Neural cell (in vitro differentiated cells): Measurements from ENCODE around the gene DNMT3B. TPM values are rescaled to one million over a fixed set of nuclear protein-coding genes. Genes with fewer than 3 reads are reported as not detected.

Experiments used
- H2AFZ ChIP-seq: fragments of 200-600, 300-800 bp; sonication (generic), shearing (Covaris generic); 2 replicates; pipeline ENCODE4 v1.6.0; 2014; ENCODE audit warnings: low read depth, mild to moderate bottlenecking, antibody characterized with exemption, low read length, moderate library complexity
- H3F3A ChIP-seq: fragments of 200-600 bp; shearing (Covaris generic); 2 replicates; pipeline ENCODE4 v1.6.1; 2016; ENCODE audit warnings: mild to moderate bottlenecking, moderate library complexity, mixed read lengths, antibody characterized with exemption, low read length; ENCODE audit not compliant: insufficient read depth, poor library complexity, severe bottlenecking
- H3K27ac ChIP-seq: fragments of 200-600, 300-800 bp; sonication (generic), shearing (Covaris generic); 2 replicates; pipeline ENCODE4 v1.5.1; 2014; ENCODE audit warnings: mild to moderate bottlenecking, low read length, moderate library complexity
- H3K27me3 ChIP-seq: fragments of 300-800, 200-600 bp; sonication (generic), shearing (Covaris generic); 2 replicates; pipeline ENCODE4 v1.6.0; 2014; ENCODE audit warnings: mild to moderate bottlenecking, low read depth, low read length, moderate library complexity; ENCODE audit not compliant: insufficient read depth
- H3K36me3 ChIP-seq: fragments of 300-800, 200-600 bp; sonication (generic), shearing (Covaris generic); 2 replicates; pipeline ENCODE4 v1.5.1; 2014; ENCODE audit warnings: mild to moderate bottlenecking, antibody characterized with exemption, low read length, moderate library complexity; ENCODE audit not compliant: insufficient read depth
- H3K4me2 ChIP-seq: fragments of 300-800, 200-600 bp; sonication (generic), shearing (Covaris generic); 2 replicates; pipeline ENCODE4 v1.6.0; 2014; ENCODE audit warnings: mild to moderate bottlenecking, low read length
- H3K4me3 ChIP-seq: fragments of 300-800, 200-600 bp; sonication (generic), shearing (Covaris generic); 2 replicates; pipeline ENCODE4 v1.5.1; 2014; ENCODE audit warnings: mild to moderate bottlenecking, low read length, moderate library complexity
- H3K79me2 ChIP-seq: fragments of 200-600 bp; shearing (Covaris generic); replicated peaks from 2 replicates; pipeline ENCODE4 v1.6.0; 2014; ENCODE audit warnings: mild to moderate bottlenecking, low read length, moderate library complexity; ENCODE audit not compliant: insufficient read depth
- H3K9ac ChIP-seq: fragments of 300-800, 200-600 bp; sonication (generic), shearing (Covaris generic); 2 replicates; pipeline ENCODE4 v1.6.1; 2016; ENCODE audit warnings: mild to moderate bottlenecking, low read length, mixed read lengths
- H3K9me2 ChIP-seq: fragments of 200-600 bp; shearing (Covaris generic); 2 replicates; pipeline ENCODE4 v1.6.1; 2016; ENCODE audit warnings: mild to moderate bottlenecking, low read length, mixed read lengths; ENCODE audit not compliant: insufficient read depth
- H3K9me3 ChIP-seq: fragments of 200-600, 300-800 bp; sonication (generic), shearing (Covaris generic); 2 replicates; pipeline ENCODE4 v1.6.1; 2016; ENCODE audit warnings: mild to moderate bottlenecking, mixed run types, low read length, moderate library complexity, mixed read lengths
- H4K20me1 ChIP-seq: fragments of 200-600 bp; shearing (Covaris generic); 2 replicates; pipeline ENCODE4 v1.6.1; 2016; ENCODE audit warnings: mild to moderate bottlenecking, mixed run types; ENCODE audit not compliant: insufficient read depth
- EP300 ChIP-seq: fragments of 450-650 bp; conservative IDR thresholded peaks from 2 replicates; pipeline ENCODE4 v1.6.1; 2014; ENCODE audit warnings: antibody characterized with exemption, mild to moderate bottlenecking, moderate library complexity; ENCODE audit not compliant: poor library complexity, severe bottlenecking
- EZH2 ChIP-seq: fragments of 200-600, 300-800 bp; shearing (Covaris generic), sonication (generic); IDR thresholded peaks from 2 replicates; pipeline ENCODE4 v1.6.1; 2014; ENCODE audit warnings: antibody characterized with exemption, low read length, borderline replicate concordance, mild to moderate bottlenecking; ENCODE audit not compliant: insufficient read depth, poor library complexity, severe bottlenecking
- MXI1 ChIP-seq: fragments of 450-650 bp; conservative IDR thresholded peaks from 2 replicates; pipeline ENCODE4 v1.6.1; 2014; ENCODE audit warnings: antibody characterized with exemption, mild to moderate bottlenecking; ENCODE audit not compliant: poor library complexity, severe bottlenecking
- POLR2AphosphoS5 ChIP-seq: IDR thresholded peaks from 2 replicates; pipeline ENCODE4 v1.6.1; 2012
- RAD21 ChIP-seq: fragments of 450-650 bp; conservative IDR thresholded peaks from 2 replicates; pipeline ENCODE4 v1.6.1; 2014; ENCODE audit warnings: antibody characterized with exemption, mild to moderate bottlenecking, moderate library complexity
- SMC3 ChIP-seq: fragments of 450-650 bp; conservative IDR thresholded peaks from 2 replicates; pipeline ENCODE4 v1.6.1; 2014; ENCODE audit warnings: antibody characterized with exemption, mild to moderate bottlenecking, moderate library complexity; ENCODE audit not compliant: poor library complexity
- TAF1 ChIP-seq: IDR thresholded peaks from 2 replicates; pipeline ENCODE4 v1.6.1; 2012; ENCODE audit warnings: low read depth
- polyA plus RNA-seq: library from polyadenylated mRNA; depleted of rRNA; stranded (reverse); fragments of >200 nt; gene quantifications from 2 replicates; pipeline ENCODE4 v1.2.3, GENCODE V29; 2014
- TF ChIP-seq, protein P1 (sequence below): fragments of 450-650 bp; IDR thresholded peaks from 2 replicates; pipeline ENCODE4 v1.5.1; 2014; ENCODE audit warnings: antibody characterized with exemption, mild to moderate bottlenecking, moderate library complexity; ENCODE audit not compliant: poor library complexity, severe bottlenecking
- TF ChIP-seq, protein P2 (sequence below): IDR thresholded peaks from 2 replicates; pipeline ENCODE4 v1.6.1; 2012; ENCODE audit warnings: borderline replicate concordance

DNMT3B gene
- polyA plus RNA-seq, 1 donor from 2014 or later, result 8.7 TPM

DNA sequence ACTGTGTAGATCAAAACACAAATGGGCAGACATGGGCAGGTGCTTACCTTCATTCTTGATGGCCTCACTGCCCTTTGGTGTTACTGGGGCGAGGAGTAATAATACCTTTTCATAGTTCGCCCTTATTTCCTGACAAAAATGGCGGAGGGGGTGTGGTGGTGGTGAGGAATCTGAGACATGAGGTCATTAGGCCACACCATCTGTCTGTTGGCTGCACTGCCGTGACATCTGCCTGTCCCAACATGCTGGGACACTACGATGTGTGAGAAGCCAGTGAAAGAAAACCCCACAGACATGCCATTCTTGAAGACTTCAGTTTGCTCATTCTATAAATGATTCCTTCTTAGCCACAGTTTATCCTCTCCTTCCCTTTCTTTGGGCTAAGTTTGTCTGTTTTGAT is 44.2 kb downstream of the DNMT3B start:
- Histone ChIP-seq H3K9me3 (no peaks in the 10 kb centered on the region), H3K27ac (no peak overlapping the region), H3K9me2 (no peaks in the 10 kb centered on the region), H3K4me2 (no peak overlapping the region), H3K9ac (no peak overlapping the region), H3K27me3 (no peaks in the 10 kb centered on the region), H3K36me3 (no peaks in the 10 kb centered on the region), H3K79me2 (no peaks in the 10 kb centered on the region), H2AFZ (no peak overlapping the region), H4K20me1 (no peaks in the 10 kb centered on the region), H3K4me3 (no peak overlapping the region), H3F3A (no peaks in the 10 kb centered on the region)
- TF ChIP-seq TAF1, result no peak

DNA sequence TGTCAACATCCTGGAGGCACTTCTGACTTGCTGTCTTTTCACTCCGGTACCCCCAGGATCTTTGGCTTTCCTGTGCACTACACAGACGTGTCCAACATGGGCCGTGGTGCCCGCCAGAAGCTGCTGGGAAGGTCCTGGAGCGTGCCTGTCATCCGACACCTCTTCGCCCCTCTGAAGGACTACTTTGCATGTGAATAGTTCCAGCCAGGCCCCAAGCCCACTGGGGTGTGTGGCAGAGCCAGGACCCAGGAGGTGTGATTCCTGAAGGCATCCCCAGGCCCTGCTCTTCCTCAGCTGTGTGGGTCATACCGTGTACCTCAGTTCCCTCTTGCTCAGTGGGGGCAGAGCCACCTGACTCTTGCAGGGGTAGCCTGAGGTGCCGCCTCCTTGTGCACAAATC is 45.5 kb downstream of the DNMT3B start:
- H3K79me2 ChIP-seq, result no peaks in the 10 kb centered on the region
- no peak overlapping the region for H3K4me2 ChIP-seq
- H4K20me1 ChIP-seq, result no peaks in the 10 kb centered on the region
- H2AFZ ChIP-seq, result no peak overlapping the region
- no peak for TF ChIP-seq POLR2AphosphoS5
- TF ChIP-seq SMC3, result no peak
- no peak for TF ChIP-seq EP300
- no peak for TF ChIP-seq TAF1
- no peak for TF ChIP-seq EZH2
- TF ChIP-seq, protein P1, sequence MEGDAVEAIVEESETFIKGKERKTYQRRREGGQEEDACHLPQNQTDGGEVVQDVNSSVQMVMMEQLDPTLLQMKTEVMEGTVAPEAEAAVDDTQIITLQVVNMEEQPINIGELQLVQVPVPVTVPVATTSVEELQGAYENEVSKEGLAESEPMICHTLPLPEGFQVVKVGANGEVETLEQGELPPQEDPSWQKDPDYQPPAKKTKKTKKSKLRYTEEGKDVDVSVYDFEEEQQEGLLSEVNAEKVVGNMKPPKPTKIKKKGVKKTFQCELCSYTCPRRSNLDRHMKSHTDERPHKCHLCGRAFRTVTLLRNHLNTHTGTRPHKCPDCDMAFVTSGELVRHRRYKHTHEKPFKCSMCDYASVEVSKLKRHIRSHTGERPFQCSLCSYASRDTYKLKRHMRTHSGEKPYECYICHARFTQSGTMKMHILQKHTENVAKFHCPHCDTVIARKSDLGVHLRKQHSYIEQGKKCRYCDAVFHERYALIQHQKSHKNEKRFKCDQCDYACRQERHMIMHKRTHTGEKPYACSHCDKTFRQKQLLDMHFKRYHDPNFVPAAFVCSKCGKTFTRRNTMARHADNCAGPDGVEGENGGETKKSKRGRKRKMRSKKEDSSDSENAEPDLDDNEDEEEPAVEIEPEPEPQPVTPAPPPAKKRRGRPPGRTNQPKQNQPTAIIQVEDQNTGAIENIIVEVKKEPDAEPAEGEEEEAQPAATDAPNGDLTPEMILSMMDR, result no peak
- no peaks in the 10 kb centered on the region for H3K36me3 ChIP-seq
- no peaks in the 10 kb centered on the region for H3F3A ChIP-seq
- no peak overlapping the region for H3K4me3 ChIP-seq
- no peak overlapping the region for H3K27ac ChIP-seq
- H3K9me3 ChIP-seq, result no peaks in the 10 kb centered on the region
- no peaks in the 10 kb centered on the region for H3K9me2 ChIP-seq
- H3K9ac ChIP-seq, result no peak overlapping the region
- H3K27me3 ChIP-seq, result no peaks in the 10 kb centered on the region

DNA sequence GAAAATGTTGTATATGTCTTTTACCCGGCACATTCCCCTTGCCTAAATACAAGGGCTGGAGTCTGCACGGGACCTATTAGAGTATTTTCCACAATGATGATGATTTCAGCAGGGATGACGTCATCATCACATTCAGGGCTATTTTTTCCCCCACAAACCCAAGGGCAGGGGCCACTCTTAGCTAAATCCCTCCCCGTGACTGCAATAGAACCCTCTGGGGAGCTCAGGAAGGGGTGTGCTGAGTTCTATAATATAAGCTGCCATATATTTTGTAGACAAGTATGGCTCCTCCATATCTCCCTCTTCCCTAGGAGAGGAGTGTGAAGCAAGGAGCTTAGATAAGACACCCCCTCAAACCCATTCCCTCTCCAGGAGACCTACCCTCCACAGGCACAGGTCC is 46.3 kb downstream of the DNMT3B start:
- no peak overlapping the region for H3K27ac ChIP-seq

DNA sequence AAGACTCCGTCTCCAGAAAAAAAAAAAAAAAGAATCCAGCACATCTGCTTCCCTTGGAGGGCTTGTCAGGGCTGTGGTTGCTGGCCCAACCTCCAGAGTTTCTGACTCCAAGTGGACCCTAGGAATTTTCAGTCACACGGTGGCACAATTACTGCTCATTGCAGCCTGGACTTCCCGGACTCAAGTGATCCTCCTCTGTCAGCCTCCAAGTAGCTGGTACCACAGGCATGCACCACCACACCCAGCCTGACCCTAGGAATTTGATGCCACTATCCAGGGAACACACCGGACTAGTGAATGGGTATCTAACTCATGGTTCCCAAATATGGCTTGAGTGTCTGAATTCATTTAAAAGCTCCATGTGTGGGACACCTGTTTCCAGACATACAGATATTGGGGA is 47.7 kb downstream of the DNMT3B start:
- no peaks in the 10 kb centered on the region for H4K20me1 ChIP-seq
- TF ChIP-seq EP300 (no peak), EZH2 (no peak), POLR2AphosphoS5 (no peak), SMC3 (no peak), RAD21 (no peak), MXI1 (no peak), TAF1 (no peak)
- TF ChIP-seq, protein P1, result no peak
- TF ChIP-seq, protein P2, sequence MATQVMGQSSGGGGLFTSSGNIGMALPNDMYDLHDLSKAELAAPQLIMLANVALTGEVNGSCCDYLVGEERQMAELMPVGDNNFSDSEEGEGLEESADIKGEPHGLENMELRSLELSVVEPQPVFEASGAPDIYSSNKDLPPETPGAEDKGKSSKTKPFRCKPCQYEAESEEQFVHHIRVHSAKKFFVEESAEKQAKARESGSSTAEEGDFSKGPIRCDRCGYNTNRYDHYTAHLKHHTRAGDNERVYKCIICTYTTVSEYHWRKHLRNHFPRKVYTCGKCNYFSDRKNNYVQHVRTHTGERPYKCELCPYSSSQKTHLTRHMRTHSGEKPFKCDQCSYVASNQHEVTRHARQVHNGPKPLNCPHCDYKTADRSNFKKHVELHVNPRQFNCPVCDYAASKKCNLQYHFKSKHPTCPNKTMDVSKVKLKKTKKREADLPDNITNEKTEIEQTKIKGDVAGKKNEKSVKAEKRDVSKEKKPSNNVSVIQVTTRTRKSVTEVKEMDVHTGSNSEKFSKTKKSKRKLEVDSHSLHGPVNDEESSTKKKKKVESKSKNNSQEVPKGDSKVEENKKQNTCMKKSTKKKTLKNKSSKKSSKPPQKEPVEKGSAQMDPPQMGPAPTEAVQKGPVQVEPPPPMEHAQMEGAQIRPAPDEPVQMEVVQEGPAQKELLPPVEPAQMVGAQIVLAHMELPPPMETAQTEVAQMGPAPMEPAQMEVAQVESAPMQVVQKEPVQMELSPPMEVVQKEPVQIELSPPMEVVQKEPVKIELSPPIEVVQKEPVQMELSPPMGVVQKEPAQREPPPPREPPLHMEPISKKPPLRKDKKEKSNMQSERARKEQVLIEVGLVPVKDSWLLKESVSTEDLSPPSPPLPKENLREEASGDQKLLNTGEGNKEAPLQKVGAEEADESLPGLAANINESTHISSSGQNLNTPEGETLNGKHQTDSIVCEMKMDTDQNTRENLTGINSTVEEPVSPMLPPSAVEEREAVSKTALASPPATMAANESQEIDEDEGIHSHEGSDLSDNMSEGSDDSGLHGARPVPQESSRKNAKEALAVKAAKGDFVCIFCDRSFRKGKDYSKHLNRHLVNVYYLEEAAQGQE, result no peak
- no peak overlapping the region for H3K27ac ChIP-seq

More for the DNA sequence above, 46.3 kb downstream of the DNMT3B start:
- no peak overlapping the region for H3K4me2 ChIP-seq
- no peak overlapping the region for H3K4me3 ChIP-seq
- no peak overlapping the region for H3K9ac ChIP-seq
- no peaks in the 10 kb centered on the region for H3K9me3 ChIP-seq
- H3F3A ChIP-seq, result no peaks in the 10 kb centered on the region
- H4K20me1 ChIP-seq, result no peaks in the 10 kb centered on the region
- no peak for TF ChIP-seq RAD21
- no peaks in the 10 kb centered on the region for H3K27me3 ChIP-seq
- H3K9me2 ChIP-seq, result no peaks in the 10 kb centered on the region
- no peak overlapping the region for H2AFZ ChIP-seq
- no peaks in the 10 kb centered on the region for H3K36me3 ChIP-seq
- no peaks in the 10 kb centered on the region for H3K79me2 ChIP-seq

More for the DNA sequence above, 47.7 kb downstream of the DNMT3B start:
- H3K9me3 ChIP-seq, result no peaks in the 10 kb centered on the region
- no peak overlapping the region for H3K4me3 ChIP-seq
- H3F3A ChIP-seq, result no peaks in the 10 kb centered on the region
- no peaks in the 10 kb centered on the region for H3K79me2 ChIP-seq
- no peaks in the 10 kb centered on the region for H3K27me3 ChIP-seq
- no peak overlapping the region for H3K9ac ChIP-seq
- no peak overlapping the region for H2AFZ ChIP-seq
- no peaks in the 10 kb centered on the region for H3K36me3 ChIP-seq
- no peak overlapping the region for H3K4me2 ChIP-seq
- no peaks in the 10 kb centered on the region for H3K9me2 ChIP-seq
